ENCODE measurements around the gene CNBD2.
A peak's percentile ranks its signal among the peaks of the same experiment; 100 is the strongest.
"Not testable (repeated sequence)": the region's sequence is repeated elsewhere in the genome, so short reads cannot be mapped to it uniquely, and the experiment has no call there.

The CNBD2 gene

GRCh38 chr20:36026131-36026530 lies 57.7 kb downstream of the CNBD2 start:
- DNase-seq (ENCODE audit: low spot score): not testable (repeated sequence)

DNA sequence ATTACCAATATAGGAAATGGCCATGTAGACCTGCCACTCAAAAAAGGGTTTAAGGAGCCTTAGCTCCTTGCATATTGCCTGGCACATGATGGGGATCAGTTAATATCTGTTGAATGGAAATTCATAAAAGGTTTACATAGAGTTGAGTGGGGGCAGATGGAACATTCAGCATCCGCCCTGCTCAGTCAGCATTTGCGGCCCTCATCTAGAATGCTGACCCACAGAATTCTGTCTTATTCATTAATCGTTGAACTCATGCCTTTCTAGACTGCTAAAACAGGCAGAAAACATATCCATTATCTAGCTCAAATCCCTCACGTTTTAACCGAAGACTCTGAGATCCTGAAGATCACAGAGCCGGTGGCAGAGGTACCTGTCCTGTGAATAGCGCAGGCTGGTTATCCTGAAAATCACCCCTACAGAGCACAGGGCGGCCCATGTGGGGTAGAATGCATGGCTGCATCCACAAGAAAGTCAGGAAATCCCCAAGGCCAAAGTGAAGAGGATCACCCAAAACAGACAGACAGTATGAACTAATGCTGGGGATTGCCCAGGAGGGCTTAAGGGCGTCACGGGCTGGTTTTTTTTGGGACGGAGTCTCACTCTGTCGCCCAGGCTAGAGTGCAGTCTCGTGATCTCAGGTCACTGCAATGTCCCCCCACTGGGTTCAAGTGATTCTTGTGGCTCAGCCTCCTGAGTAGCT lies 59.9 kb downstream of the CNBD2 start:
- DNase-seq (ENCODE audit: low spot score): no peak

GRCh38 chr20:36030149-36030548 lies 61.8 kb downstream of the CNBD2 start:
- no peak for DNase-seq (ENCODE audit: low spot score)

- no peak for DNase-seq (ENCODE audit: low spot score)
Measured at GRCh38 chr20:36031806-36032205, 63.4 kb downstream of the CNBD2 start.

DNA sequence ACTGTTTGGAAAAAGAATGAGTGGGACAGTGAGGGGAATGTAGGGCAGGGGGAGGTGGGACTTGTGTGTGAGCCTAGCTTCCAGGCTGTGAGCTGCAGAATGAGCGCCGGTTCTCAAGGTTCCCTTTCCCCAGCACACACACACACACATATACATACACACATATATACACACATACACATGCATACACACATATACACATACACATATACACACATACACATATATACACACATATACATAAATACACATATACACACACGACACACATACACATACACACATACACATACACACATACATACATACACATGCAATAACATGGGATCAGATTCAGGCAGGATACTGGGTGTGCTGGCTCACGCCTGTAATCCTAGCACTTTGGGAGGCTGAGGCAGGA lies 66.5 kb downstream of the CNBD2 start:
- DNase-seq (ENCODE audit: low spot score): no peak

- no peak for DNase-seq (ENCODE audit: low spot score)
Measured at GRCh38 chr20:36035745-36036144, 67.4 kb downstream of the CNBD2 start.

GRCh38 chr20:36036688-36037087 lies 68.3 kb downstream of the CNBD2 start:
- DNase-seq (ENCODE audit: low spot score): no peak

- DNase-seq (ENCODE audit: low spot score): no peak
Measured at GRCh38 chr20:36040571-36040970, 72.2 kb downstream of the CNBD2 start.

DNA sequence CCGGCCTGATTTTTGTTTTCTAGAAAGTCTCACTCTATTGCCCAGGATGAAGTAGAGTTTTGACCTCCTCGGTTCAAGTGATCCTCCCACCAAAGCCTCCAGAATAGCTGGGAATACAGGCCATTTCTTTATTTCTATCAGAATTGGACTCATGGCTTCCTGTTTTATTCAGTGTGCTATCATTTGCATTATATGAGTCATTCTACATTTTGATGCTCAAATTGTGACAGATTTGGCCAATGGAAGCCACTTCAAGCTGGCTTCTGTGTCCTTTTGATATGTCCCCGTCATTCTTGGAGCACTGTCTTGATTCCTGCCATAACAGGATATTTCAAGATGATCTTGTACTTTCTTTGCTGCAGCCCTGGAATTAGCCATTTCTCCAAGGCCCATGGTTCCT lies 75.1 kb downstream of the CNBD2 start:
- no peak for DNase-seq (ENCODE audit: low spot score)

DNA sequence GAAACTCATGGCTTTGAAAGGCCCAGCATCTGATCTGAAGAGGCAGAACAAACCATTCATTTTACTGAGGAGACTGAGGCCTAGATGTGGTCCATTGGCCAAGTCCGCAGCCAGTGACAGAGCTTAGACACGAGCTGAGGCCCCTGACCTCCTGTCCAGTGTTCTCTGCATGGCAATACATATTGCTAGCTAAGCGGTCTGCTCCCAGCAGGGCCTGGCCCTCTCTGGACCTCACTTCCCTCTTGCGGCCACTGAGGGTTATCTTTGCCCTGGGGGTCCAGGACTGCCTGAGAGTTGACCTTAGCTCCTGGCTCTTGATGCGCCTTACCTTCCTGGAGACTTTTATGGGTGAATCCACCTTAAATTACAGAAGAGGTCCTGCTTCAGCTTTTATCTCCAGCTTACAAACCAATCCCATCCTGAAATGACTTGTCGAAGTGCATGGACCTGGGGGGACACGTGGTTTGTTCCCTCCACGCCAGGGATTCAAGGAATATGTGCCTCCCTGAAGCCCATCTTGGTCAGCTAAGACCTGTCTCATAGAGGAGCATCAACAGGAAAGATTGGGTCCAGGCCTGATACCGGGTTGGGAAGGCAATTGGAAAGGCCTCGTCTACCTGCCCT lies 75.6 kb downstream of the CNBD2 start:
- DNase-seq (ENCODE audit: low spot score): no peak

DNA sequence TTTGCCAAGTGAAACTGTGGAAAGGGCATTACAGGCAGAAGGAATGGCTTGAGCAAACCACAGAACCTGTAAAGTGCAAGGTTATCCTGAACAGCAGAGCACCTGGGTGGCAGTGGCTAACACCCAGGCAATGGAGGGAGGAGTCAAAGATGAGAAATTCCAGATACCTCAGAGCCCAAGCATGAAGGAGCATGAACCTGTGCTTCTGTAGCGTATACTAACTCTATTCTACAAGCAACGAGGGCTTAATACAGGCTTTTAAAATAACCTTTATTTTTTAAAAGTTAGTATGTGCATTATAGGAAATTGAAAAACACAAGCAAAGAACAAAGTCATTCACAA lies 77.0 kb downstream of the CNBD2 start:
- no peak for DNase-seq (ENCODE audit: low spot score)

GRCh38 chr20:36046073-36046798 lies 77.8 kb downstream of the CNBD2 start:
- not testable (repeated sequence) for DNase-seq (ENCODE audit: low spot score)

GRCh38 chr20:36049408-36049807 lies 81.0 kb downstream of the CNBD2 start:
- DNase-seq (ENCODE audit: low spot score): not testable (repeated sequence)

- DNase-seq (ENCODE audit: low spot score): peak; percentile 87
Measured at GRCh38 chr20:36050436-36051317, 82.3 kb downstream of the CNBD2 start.

DNA sequence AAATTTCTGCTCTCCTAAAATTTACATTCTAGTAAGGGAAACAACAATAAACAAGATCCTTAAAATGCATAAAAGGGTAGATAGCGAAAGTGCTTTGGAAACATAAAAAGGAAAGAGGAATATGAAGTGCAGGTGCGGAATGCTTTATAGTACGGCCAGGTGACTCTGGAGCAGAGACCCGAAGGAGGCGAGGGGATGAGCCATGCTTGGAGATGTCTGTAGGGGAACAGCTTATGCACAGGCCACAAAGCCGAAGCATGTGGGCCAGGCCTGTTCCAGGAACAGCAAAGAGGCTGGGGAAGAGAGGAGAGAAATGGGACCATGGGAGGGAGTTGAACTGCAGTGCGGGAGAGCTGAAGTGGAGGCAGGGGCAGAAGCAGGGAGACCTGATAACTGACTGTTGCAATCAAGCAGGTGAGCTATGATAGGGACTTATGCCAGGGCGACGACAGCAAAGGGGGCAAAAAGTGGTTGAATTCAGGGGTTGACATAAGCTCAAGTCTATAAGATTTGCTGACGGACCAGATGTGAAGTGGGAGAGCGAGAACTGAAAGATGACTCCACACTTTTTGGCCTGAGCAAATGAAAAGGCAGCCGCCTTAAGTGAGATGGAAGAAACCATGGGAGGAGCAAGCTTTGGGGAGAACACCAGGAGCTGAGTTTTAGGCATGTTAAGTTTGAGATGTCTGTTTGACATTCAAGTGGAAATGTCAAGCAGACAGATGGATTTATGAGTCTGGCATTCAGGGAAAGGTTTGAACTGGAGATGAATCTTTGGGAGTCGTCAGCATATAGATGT lies 83.1 kb downstream of the CNBD2 start:
- no peak for DNase-seq (ENCODE audit: low spot score)

DNA sequence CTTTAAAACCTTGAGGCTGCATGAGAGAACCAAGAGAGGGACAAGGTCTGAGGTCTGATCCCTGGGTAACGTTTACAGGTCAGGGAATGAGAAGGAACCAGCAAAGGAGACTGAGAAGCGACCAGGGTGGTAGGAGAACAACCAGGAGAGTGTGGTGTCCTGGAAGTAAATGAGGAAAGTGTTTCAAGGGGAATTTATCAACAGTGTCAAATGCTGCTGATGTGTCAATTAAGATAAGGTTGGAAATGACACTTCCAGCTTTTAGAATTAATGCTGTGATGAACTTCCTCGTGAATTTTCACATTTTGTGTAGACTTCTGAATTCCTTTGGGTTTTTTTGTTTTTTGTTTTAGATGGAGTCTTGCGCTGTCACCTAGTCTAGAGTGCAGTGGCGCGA lies 83.7 kb downstream of the CNBD2 start:
- no peak for DNase-seq (ENCODE audit: low spot score)

GRCh38 chr20:36053863-36054518 lies 85.6 kb downstream of the CNBD2 start:
- not testable (repeated sequence) for DNase-seq (ENCODE audit: low spot score)

GRCh38 chr20:36055145-36055544 lies 86.8 kb downstream of the CNBD2 start:
- DNase-seq (ENCODE audit: low spot score): no peak

GRCh38 chr20:36060676-36061075 lies 92.3 kb downstream of the CNBD2 start:
- no peak for DNase-seq (ENCODE audit: low spot score)

- DNase-seq (ENCODE audit: low spot score): no peak
Measured at GRCh38 chr20:36061754-36062153, 93.4 kb downstream of the CNBD2 start.

GRCh38 chr20:36062799-36063198 lies 94.4 kb downstream of the CNBD2 start:
- DNase-seq (ENCODE audit: low spot score): no peak

All from LoVo (cell line).